ENCODE data around the gene BRF1.

DNA sequence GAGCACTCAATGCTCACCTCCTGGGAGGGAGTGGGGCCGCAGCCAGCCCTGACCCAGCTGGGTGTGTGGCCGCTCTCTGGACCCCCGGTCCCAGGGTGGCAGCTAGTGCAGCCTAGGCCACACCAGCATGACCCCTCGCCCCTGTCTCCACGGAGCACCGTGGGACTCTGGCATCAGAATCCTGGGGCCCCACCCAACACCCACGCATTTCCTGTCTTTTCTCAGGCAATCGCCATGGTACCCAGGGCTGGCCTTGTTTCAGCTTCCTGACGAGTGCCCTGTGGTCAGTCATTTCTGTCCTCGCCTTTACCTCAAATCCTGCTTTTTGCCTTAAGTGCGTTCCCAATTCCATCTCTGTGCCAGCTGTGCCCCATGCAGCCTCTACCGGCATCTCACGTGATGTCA lies 29.7 kb upstream of the BRF1 start:
- TF ChIP-seq, protein P1, sequence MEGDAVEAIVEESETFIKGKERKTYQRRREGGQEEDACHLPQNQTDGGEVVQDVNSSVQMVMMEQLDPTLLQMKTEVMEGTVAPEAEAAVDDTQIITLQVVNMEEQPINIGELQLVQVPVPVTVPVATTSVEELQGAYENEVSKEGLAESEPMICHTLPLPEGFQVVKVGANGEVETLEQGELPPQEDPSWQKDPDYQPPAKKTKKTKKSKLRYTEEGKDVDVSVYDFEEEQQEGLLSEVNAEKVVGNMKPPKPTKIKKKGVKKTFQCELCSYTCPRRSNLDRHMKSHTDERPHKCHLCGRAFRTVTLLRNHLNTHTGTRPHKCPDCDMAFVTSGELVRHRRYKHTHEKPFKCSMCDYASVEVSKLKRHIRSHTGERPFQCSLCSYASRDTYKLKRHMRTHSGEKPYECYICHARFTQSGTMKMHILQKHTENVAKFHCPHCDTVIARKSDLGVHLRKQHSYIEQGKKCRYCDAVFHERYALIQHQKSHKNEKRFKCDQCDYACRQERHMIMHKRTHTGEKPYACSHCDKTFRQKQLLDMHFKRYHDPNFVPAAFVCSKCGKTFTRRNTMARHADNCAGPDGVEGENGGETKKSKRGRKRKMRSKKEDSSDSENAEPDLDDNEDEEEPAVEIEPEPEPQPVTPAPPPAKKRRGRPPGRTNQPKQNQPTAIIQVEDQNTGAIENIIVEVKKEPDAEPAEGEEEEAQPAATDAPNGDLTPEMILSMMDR (IDR thresholded peaks at IDR 0.05): no peak
- no peak for TF ChIP-seq POLR2A (IDR thresholded peaks at IDR 0.05)

All from testis (tissue), 2 donors.